Activated CD8-positive, alpha-beta memory T cell treated with anti-CD3 and anti-CD28 coated beads, Interleukin-2, amount 10 ng/mL, durations not matched to agents 7 days and 5 days (primary cell): ENCODE results near the gene SP100. TPM values are rescaled to one million over a fixed set of nuclear protein-coding genes. Genes with fewer than 3 reads are reported as not detected.
A peak's percentile ranks its signal among the peaks of the same experiment; 100 is the strongest.

Experiments
- ATAC-seq: fragments of 150-1000 bp; cut with Tn5 transposase; one replicate; pipeline ENCODE4 v1.10.0; 2021; ENCODE audit warnings: moderate library complexity
- CTCF ChIA-PET: fragments of 350-600 bp; sonication (Branson Sonifier 250); formaldehyde crosslinking; loops from one replicate; lab custom pipeline; 2021; ENCODE audit warnings: antibody characterized with exemption; lab: Charles Lee
- DNase-seq: peaks from one replicate; pipeline ENCODE4 v3.0.0-alpha.2; 2020
- H3K27ac Mint-ChIP-seq: one replicate; pipeline ENCODE4 v1.8.0; 2021; ENCODE audit warnings: mild to moderate bottlenecking, mixed read lengths
- H3K27me3 Mint-ChIP-seq: one replicate; pipeline ENCODE4 v1.8.0; 2021; ENCODE audit warnings: mixed read lengths
- H3K36me3 Mint-ChIP-seq: one replicate; pipeline ENCODE4 v1.8.0; 2021; ENCODE audit warnings: mild to moderate bottlenecking, mixed read lengths
- H3K4me1 Mint-ChIP-seq: one replicate; pipeline ENCODE4 v1.8.0; 2021; ENCODE audit warnings: mixed read lengths
- H3K4me3 Mint-ChIP-seq: one replicate; pipeline ENCODE4 v1.8.0; 2021; ENCODE audit warnings: mild to moderate bottlenecking, moderate library complexity, mixed read lengths
- H3K9me3 Mint-ChIP-seq: one replicate; pipeline ENCODE4 v1.8.0; 2022; ENCODE audit warnings: low read depth, mixed read lengths
- total RNA-seq, 2 experiments: library from RNA; stranded (reverse); gene quantifications; one replicate each; pipeline ENCODE4 v1.2.3, GENCODE V29; 2021

Gene SP100
- total RNA-seq, 2 experiments from 2014 or later: 255 to 385 TPM

DNA sequence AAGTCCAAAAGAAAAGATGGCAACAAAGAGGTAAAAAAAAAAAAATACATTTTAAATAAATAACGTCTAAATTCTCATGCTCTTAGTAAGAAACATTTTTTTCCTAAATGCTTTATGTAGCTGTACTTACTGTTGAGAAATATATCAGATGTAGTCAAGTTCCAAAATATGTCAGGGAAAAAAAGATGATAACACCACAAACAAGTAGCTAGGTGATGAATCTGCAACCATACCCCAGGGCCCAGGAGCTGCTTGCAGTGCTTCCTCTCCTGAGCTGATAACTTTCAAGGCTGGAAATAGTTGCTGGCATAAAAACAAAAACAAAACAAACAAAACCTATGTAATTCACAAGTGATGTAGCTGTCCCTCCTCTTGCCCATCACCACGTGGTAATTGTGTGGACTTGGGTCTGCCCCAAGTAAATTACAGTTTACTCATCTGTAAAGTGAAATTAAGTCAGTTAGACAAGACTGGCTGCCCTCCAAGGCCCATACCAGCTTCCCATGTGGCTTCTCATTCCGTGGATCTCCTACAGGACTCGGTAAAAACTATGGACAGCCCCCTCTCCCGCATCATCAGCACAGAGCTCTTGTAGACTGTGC is 82.6 kb downstream of the SP100 start:
- CTCF ChIA-PET: interaction anchor here (1.0 kb wide), 1 partner anchor 9 kb away, joined by 6 read pairs; no protein-coding TSS in a partner anchor
- Mint-ChIP-seq H3K9me3 (no peaks in the 10 kb centered on the region), H3K4me3 (no peak overlapping the region), H3K36me3 (peaks cover 87% of the 10 kb centered on the region), H3K27me3 (no peaks in the 10 kb centered on the region), H3K27ac (peak overlapping the region; percentile 62), H3K4me1 (peaks cover 34% of the 10 kb centered on the region)
- ATAC-seq: peak; percentile 16
- no peak for DNase-seq

DNA sequence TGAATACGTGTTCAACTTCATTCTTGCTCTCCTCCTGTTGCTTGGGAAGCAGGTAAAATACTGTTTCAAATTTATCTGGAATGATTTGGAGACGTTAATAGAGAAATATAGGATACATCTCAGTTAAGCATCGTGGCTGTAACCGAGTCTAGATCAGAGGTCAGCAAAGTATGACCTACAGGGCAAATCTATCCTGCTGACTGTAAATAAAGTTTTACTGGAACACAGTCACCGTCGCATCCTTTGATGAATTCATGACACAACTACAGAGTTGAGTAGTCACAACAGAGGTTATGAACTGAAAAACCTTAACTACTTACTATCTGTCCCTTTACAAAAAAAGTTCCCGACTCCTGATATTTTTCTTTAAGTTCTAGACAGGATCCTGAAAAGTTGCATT is 86.6 kb downstream of the SP100 start:
- DNase-seq: no peak
- H3K4me1 Mint-ChIP-seq: peaks cover 3% of the 10 kb centered on the region
- no peak overlapping the region for H3K4me3 Mint-ChIP-seq
- H3K27ac Mint-ChIP-seq: no peak overlapping the region
- ATAC-seq: no peak
- no peaks in the 10 kb centered on the region for H3K27me3 Mint-ChIP-seq
- H3K9me3 Mint-ChIP-seq: no peaks in the 10 kb centered on the region
- peaks cover 84% of the 10 kb centered on the region for H3K36me3 Mint-ChIP-seq
- CTCF ChIA-PET: no interaction called here

DNA sequence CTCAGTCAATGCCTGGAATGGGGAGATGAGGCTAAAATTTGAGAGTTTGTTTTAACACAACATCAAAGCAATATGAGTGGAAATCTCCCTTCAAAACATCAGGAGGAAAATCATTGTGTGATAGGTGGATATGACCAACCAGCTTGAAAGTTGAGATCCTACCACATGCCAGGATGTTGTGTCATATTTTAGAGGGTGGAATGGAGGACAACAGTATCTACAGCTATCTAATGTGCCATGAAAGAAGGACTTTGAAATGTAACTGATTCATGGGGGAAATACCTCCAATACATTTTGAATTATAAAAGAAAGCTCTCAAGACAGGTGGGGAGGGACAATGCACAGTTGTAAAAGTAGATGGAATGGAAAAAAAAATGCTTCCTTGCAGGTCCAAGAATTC is 87.8 kb downstream of the SP100 start:
- H3K4me3 Mint-ChIP-seq: no peak overlapping the region
- H3K27ac Mint-ChIP-seq: no peak overlapping the region
- no peak for DNase-seq
- no peaks in the 10 kb centered on the region for H3K27me3 Mint-ChIP-seq
- H3K36me3 Mint-ChIP-seq: peaks cover 79% of the 10 kb centered on the region
- no peak for ATAC-seq
- H3K9me3 Mint-ChIP-seq: no peaks in the 10 kb centered on the region
- H3K4me1 Mint-ChIP-seq: no peaks in the 10 kb centered on the region
- CTCF ChIA-PET: interaction anchor here (1.2 kb wide), 1 partner anchor 78 kb away, joined by 4 read pairs; no protein-coding TSS in a partner anchor

DNA sequence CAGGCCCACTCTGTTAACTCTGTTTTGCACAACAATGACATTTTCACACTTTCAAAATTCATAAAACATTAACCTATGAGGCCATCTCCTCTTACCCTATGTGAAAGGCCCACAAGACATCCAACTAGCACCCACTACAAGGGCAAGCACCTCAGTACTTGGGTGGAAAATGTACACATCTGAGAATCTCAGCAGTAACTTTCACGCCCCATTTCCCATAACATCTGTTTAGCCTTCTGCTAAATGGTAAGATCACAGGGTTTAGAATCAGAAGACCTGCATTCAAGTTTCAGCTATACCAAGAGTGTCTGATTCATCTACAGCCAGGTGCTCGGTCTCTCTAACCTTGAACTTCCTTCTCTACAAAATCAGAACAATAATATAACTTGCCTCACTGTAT is 89.2 kb downstream of the SP100 start:
- ATAC-seq: no peak
- H3K36me3 Mint-ChIP-seq: peaks cover 80% of the 10 kb centered on the region
- H3K9me3 Mint-ChIP-seq: no peaks in the 10 kb centered on the region
- no peak for DNase-seq
- no peak overlapping the region for H3K4me3 Mint-ChIP-seq
- H3K4me1 Mint-ChIP-seq: no peaks in the 10 kb centered on the region
- no peaks in the 10 kb centered on the region for H3K27me3 Mint-ChIP-seq
- no peak overlapping the region for H3K27ac Mint-ChIP-seq
- CTCF ChIA-PET: no interaction called here

DNA sequence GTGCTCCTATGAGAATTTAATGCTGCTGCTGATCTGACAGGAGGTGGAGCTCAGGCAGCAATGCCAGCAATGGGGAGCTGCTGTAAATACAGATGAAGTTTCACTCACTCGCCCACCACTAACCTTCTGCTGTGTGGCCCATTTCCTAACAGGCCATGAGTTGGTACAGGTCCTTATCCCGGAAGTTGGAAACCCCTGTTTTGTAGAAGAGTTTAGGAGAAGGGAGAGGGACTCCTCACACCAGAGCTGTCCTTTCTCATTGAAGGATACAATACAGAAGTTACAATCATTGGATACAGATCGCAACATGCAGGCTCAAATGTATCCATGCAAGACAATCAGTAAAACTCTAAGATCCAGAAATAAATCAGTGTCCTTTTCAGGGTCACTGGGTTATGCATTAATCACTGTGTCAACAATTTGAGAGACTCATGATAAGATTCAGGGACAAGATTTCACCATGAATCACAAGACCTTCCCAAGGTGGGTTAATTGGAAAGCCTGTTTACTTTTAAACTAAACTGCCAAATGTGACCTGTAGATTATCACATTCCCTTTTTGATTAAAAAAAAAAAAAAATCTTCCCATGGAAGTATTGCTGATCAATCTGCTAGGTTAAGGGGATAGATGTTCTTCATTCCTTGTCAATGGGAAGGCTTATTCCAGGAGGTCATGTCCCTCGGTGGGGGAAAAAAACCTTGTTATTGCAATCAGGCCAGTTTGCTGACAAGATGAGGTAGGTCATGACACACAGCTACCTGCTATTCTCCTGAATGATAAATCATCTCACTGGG is 97.2 kb downstream of the SP100 start:
- Mint-ChIP-seq H3K27me3 (no peaks in the 10 kb centered on the region), H3K36me3 (peaks cover 69% of the 10 kb centered on the region), H3K4me3 (no peak overlapping the region), H3K4me1 (no peaks in the 10 kb centered on the region), H3K27ac (no peak overlapping the region), H3K9me3 (peaks cover 3% of the 10 kb centered on the region)
- CTCF ChIA-PET: no interaction called here
- DNase-seq: no peak
- ATAC-seq: no peak

DNA sequence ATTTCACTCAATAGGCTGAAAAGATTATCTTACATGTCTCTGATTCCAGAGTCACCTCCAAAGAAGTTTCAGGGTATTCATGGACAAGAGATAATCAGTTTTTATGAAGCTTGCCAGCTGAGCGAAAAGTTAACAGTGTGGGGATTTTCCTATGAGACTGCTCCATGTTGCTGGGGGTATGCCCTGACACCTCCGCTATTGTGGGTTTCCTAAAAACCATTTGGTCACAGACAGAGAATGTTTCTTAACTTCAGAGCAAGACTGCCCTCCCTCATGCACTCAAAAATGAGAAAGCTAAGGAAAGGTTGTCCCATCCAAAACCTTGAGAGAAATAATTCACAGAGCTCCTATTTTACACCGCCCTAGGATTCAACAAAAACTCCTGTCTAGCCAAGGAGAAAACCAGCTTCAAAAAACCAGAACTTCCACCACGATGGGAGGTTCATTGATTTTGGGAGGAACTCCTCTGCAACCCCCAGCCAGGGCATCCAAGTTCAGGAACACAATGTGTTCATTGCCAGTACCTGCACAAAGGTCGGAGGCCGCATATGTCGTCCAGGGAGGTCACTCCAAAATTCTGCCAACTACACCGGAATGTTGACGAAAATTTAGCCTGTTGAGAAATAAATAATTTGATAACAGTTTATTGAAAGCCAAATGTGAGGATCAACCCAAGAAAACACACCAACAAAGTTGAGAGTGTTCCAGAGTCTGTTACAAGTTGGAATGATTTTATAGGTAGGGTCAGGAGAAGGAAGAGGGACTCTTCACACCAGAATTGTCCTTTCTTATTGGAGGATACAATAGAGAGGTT is 104.3 kb downstream of the SP100 start:
- H3K27ac Mint-ChIP-seq: no peak overlapping the region
- no peak for ATAC-seq
- H3K4me1 Mint-ChIP-seq: no peaks in the 10 kb centered on the region
- no peak overlapping the region for H3K4me3 Mint-ChIP-seq
- H3K27me3 Mint-ChIP-seq: no peaks in the 10 kb centered on the region
- peaks cover 29% of the 10 kb centered on the region for H3K9me3 Mint-ChIP-seq
- DNase-seq: no peak
- CTCF ChIA-PET: no interaction called here
- peaks cover 65% of the 10 kb centered on the region for H3K36me3 Mint-ChIP-seq

DNA sequence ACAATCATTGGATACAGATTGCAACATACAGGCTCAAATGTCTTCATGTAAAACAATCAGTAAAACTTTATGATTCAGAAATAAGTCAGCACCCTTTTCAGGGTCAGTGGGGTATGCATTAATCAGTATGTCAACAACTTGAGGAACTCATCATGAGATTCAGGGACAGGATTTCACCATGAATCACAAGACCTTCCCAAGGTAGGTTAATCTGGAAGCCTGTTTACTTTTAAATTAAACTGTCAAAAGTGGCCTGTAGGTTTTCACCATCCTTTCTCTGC is 104.8 kb downstream of the SP100 start:
- Mint-ChIP-seq H3K27ac (no peak overlapping the region), H3K4me3 (no peak overlapping the region), H3K36me3 (peaks cover 66% of the 10 kb centered on the region), H3K9me3 (peaks cover 29% of the 10 kb centered on the region), H3K4me1 (no peaks in the 10 kb centered on the region), H3K27me3 (no peaks in the 10 kb centered on the region)
- CTCF ChIA-PET: no interaction called here
- DNase-seq (no peak), ATAC-seq (no peak)

DNA sequence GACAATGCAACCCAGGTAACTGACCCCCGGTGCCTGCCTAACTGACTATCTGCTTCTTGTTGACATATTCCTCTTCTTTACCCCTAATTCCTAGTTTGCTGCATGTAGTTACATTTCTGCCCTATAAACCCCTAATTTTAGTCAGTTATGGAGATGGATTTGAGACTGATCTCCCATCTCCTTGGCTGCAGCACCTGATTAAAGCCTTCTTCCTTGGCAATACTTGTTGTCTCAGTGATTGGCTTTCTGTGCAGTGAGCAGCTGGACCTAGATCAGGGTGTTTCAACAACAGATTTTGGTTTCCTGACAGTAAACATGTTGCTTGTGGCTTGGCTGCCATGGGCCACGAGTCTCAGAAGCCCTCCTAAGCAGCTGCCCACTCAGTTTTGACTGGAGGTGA is 105.4 kb downstream of the SP100 start:
- Mint-ChIP-seq H3K27ac (no peak overlapping the region), H3K9me3 (peaks cover 29% of the 10 kb centered on the region), H3K27me3 (no peaks in the 10 kb centered on the region), H3K4me1 (no peaks in the 10 kb centered on the region), H3K36me3 (peaks cover 66% of the 10 kb centered on the region), H3K4me3 (no peak overlapping the region)
- ATAC-seq (no peak), DNase-seq (no peak)
- CTCF ChIA-PET: no interaction called here

DNA sequence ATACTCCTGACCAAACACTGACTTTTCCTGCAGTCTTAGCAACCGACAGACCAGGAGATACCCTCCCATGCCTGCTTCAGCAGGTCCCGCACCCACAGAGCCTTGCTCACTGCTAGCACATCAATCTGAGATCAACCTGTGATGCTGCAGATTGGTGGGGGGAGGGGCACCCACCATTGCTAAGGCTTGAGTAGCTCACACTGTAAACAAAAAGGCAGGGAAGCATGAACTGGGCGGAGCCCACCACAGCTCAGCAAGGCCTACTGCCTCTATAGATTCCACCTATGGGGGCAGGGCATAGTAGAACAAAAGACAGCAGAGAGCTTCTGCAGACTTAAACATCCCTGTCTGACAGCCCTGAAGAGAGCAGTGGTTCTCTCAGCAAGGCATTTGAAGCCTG is 109.7 kb downstream of the SP100 start:
- CTCF ChIA-PET: no interaction called here
- Mint-ChIP-seq H3K27me3 (no peaks in the 10 kb centered on the region), H3K27ac (no peak overlapping the region), H3K4me3 (no peak overlapping the region), H3K4me1 (no peaks in the 10 kb centered on the region), H3K36me3 (peaks cover 73% of the 10 kb centered on the region), H3K9me3 (peaks cover 36% of the 10 kb centered on the region)
- ATAC-seq (no peak), DNase-seq (no peak)

DNA sequence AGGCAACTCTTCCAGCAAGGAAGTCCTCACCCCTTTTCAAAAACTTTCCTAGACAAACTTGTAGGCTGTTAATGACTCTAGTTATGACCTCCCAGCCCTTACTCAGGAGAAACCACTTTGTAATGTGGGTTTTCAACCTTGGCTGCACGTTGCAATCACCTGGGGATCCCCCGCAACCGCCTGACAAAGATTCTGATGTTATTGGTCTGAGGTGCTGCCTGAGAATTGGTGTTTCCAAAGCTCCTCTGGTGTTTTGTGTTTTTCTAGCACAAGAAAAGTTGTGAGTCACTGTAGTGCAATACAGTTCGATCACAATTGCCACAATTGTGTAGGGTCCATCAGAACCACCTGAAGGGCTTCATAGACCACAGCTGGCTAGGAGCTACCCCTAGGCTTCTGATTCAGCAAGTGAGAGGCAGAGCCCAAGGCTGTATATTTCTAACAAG is 121.6 kb downstream of the SP100 start:
- ATAC-seq: peak; percentile 53
- peaks cover 60% of the 10 kb centered on the region for H3K36me3 Mint-ChIP-seq
- no peak overlapping the region for H3K4me3 Mint-ChIP-seq
- peak overlapping the region; percentile 66 for H3K27ac Mint-ChIP-seq
- H3K9me3 Mint-ChIP-seq: no peaks in the 10 kb centered on the region
- H3K4me1 Mint-ChIP-seq: peaks cover 46% of the 10 kb centered on the region
- no peaks in the 10 kb centered on the region for H3K27me3 Mint-ChIP-seq
- DNase-seq: peak; percentile 58
- CTCF ChIA-PET: no interaction called here

DNA sequence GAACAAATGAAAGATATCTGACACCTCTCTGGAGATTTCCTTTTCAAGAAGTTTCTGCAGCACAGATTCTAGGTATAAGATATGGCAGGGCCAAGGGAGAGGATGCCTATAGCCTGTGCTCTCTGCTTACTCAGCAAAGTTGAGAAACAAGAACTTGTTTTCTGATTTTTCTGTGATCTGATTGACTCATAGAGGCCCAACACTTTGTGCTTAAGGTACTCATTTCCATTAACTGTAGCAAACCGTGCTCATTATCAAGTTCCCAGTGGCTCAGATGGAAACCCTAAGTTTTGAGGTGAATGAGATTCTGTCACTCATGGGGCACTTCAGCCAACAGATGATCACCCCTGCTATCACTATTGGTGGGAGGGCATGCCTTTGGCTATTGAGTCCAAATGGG is 124.3 kb downstream of the SP100 start:
- peaks cover 9% of the 10 kb centered on the region for H3K9me3 Mint-ChIP-seq
- CTCF ChIA-PET: no interaction called here
- no peak overlapping the region for H3K27ac Mint-ChIP-seq
- DNase-seq (no peak), ATAC-seq (no peak)
- no peaks in the 10 kb centered on the region for H3K27me3 Mint-ChIP-seq
- H3K36me3 Mint-ChIP-seq: peaks cover 74% of the 10 kb centered on the region
- H3K4me3 Mint-ChIP-seq: no peak overlapping the region
- H3K4me1 Mint-ChIP-seq: peaks cover 44% of the 10 kb centered on the region

DNA sequence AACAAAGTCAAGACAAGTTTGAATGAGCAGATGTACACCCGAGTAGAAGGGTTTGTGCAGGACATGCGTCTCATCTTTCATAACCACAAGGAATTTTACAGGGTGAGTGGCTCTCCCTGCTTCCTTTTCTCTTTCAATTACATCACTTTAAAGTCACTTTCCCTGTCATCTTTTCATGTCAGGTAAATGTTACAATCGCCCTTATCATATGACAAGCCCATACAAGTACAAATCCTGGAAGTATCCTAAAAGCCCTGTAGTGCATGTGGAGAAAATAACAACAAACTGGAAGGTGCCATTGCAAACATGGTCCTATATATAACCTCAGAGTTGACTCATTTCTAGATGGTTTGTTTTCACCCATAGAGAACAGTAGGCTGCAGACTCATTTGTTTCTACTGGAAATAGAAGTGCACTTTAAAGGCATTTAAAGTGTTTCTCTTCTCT is 126.0 kb downstream of the SP100 start:
- Mint-ChIP-seq H3K36me3 (peaks cover 71% of the 10 kb centered on the region), H3K4me1 (peaks cover 35% of the 10 kb centered on the region), H3K4me3 (no peak overlapping the region), H3K27ac (no peak overlapping the region), H3K27me3 (no peaks in the 10 kb centered on the region), H3K9me3 (peaks cover 9% of the 10 kb centered on the region)
- CTCF ChIA-PET: no interaction called here
- peak; percentile 54 for ATAC-seq
- DNase-seq: no peak

DNA sequence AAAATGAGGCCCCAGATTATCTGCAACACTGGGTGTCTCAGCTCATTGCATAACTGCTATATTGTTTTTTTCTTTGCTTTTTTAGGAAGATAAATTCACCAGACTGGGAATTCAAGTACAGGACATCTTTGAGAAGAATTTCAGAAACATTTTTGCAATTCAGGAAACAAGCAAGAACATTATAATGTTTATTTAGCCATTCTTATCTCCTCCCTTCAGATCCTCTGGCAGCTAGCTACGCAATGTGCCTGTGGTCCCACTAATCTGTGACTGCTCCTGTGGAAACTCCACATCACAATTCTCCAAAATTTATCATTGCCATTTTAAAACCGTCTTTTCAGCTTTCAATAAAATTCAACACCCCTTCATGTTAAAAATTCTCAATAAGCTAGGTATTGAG is 126.8 kb downstream of the SP100 start:
- H3K27me3 Mint-ChIP-seq: no peaks in the 10 kb centered on the region
- peaks cover 27% of the 10 kb centered on the region for H3K4me1 Mint-ChIP-seq
- no peak for DNase-seq
- ATAC-seq: no peak
- peaks cover 66% of the 10 kb centered on the region for H3K36me3 Mint-ChIP-seq
- CTCF ChIA-PET: no interaction called here
- no peak overlapping the region for H3K4me3 Mint-ChIP-seq
- H3K27ac Mint-ChIP-seq: no peak overlapping the region
- peaks cover 9% of the 10 kb centered on the region for H3K9me3 Mint-ChIP-seq
